Neural progenitor cell (in vitro differentiated cells): ENCODE data around the gene TAX1BP1. TPM values are rescaled to one million over a fixed set of nuclear protein-coding genes. Genes with fewer than 3 reads are reported as not detected.

Experiments used
- DNase-seq: peaks from one replicate; pipeline ENCODE4 v3.0.0-alpha.2; 2016; ENCODE audit warnings: low spot score
- H2AFZ ChIP-seq: fragments of 200-600 bp; sonication (generic); replicated peaks from 2 replicates; pipeline ENCODE4 v1.6.1; 2016; ENCODE audit warnings: antibody characterized with exemption
- H3F3A ChIP-seq: fragments of 200-600 bp; sonication (generic); 2 replicates; pipeline ENCODE4 v1.6.1; 2016; ENCODE audit warnings: antibody characterized with exemption, low read depth
- H3K27ac ChIP-seq: fragments of 200-600 bp; sonication (generic); 2 replicates; pipeline ENCODE4 v1.5.1; 2016; ENCODE audit warnings: mild to moderate bottlenecking
- H3K27me3 ChIP-seq: fragments of 200-600 bp; sonication (generic); 2 replicates; pipeline ENCODE4 v1.6.1; 2016; ENCODE audit warnings: mild to moderate bottlenecking, moderate library complexity
- H3K36me3 ChIP-seq: fragments of 200-600 bp; sonication (generic); 2 replicates; pipeline ENCODE4 v1.5.1; 2016
- H3K4me1 ChIP-seq: fragments of 200-600 bp; sonication (generic); 2 replicates; pipeline ENCODE4 v1.6.1; 2016; ENCODE audit warnings: mixed run types
- H3K4me2 ChIP-seq: fragments of 200-600 bp; sonication (generic); 2 replicates; pipeline ENCODE4 v1.6.1; 2016
- H3K4me3 ChIP-seq: fragments of 200-600 bp; sonication (generic); 2 replicates; pipeline ENCODE4 v1.5.1; 2016
- H3K79me2 ChIP-seq: fragments of 200-600 bp; sonication (generic); 2 replicates; pipeline ENCODE4 v1.6.1; 2016; ENCODE audit warnings: low read depth
- H3K9ac ChIP-seq: fragments of 200-600 bp; sonication (generic); 2 replicates; pipeline ENCODE4 v1.6.1; 2016
- H3K9me3 ChIP-seq: fragments of 200-600 bp; sonication (generic); 2 replicates; pipeline ENCODE4 v1.5.1; 2016; ENCODE audit warnings: low read depth
- H4K20me1 ChIP-seq: fragments of 200-600 bp; sonication (generic); 2 replicates; pipeline ENCODE4 v1.6.1; 2016; ENCODE audit warnings: low read depth
- H3K27ac Mint-ChIP-seq: 3 replicates; pipeline ENCODE4 v1.8.0; 2021; ENCODE audit warnings: mixed read lengths
- H3K27me3 Mint-ChIP-seq: 2 replicates; pipeline ENCODE4 v1.8.0; 2022; ENCODE audit warnings: low read depth, mild to moderate bottlenecking, inconsistent platforms, moderate library complexity, mixed read lengths; ENCODE audit not compliant: insufficient read depth
- H3K36me3 Mint-ChIP-seq: 3 replicates; pipeline ENCODE4 v1.8.0; 2021; ENCODE audit warnings: mixed read lengths
- H3K4me1 Mint-ChIP-seq: 3 replicates; pipeline ENCODE4 v1.8.0; 2021; ENCODE audit warnings: mixed read lengths
- H3K4me3 Mint-ChIP-seq: 3 replicates; pipeline ENCODE4 v1.8.0; 2021; ENCODE audit warnings: mild to moderate bottlenecking, moderate library complexity, mixed read lengths
- H3K9me3 Mint-ChIP-seq: 3 replicates; pipeline ENCODE4 v1.8.0; 2020; ENCODE audit warnings: mixed read lengths
- EZH2 ChIP-seq: fragments of 200-600 bp; sonication (generic); IDR thresholded peaks from 2 replicates; pipeline ENCODE4 v1.6.1; 2017; ENCODE audit warnings: antibody characterized with exemption, mild to moderate bottlenecking, moderate library complexity
- EZH2phosphoT487 ChIP-seq: fragments of 200-600 bp; sonication (generic); IDR thresholded peaks from 2 replicates; pipeline ENCODE4 v1.6.1; 2017; ENCODE audit warnings: antibody characterized with exemption
- total RNA-seq: library from RNA; depleted of rRNA; stranded (reverse); fragments of >200 nt; gene quantifications from 2 replicates; pipeline ENCODE4 v1.2.3, GENCODE V29; 2015; ENCODE audit warnings: low replicate concordance
- TF ChIP-seq, protein P1 (sequence below): fragments of 200-600 bp; sonication (generic); IDR thresholded peaks from 2 replicates; pipeline ENCODE4 v1.5.1; 2017; ENCODE audit warnings: antibody characterized with exemption, mild to moderate bottlenecking

TAX1BP1 gene
- total RNA-seq, 1 donor from 2014 or later = 80.0 TPM

DNA sequence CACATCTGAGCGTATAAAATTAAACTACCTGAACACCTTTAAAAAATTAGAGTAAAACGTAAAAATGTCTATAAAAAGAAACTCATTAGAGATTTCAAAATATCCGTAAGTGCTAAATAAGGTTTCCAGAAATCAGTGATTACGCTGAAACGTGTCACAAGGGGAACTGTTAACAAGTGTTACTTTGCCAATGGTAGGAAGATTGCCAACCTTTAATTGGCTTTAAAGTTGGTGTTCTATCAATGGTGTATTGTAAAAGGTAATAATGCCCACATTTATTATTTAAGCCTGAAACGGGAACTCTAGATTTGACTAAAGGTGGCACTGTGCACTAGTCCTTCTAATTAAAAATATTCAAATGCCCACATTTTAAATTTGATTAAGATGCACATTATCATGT, 39.5 kb upstream of the TAX1BP1 start:
- no peak overlapping the region for H3K4me3 ChIP-seq
- Mint-ChIP-seq H3K4me3 (no peak overlapping the region), H3K27me3 (peaks cover 2% of the 10 kb centered on the region), H3K36me3 (no peaks in the 10 kb centered on the region), H3K4me1 (no peaks in the 10 kb centered on the region), H3K9me3 (no peaks in the 10 kb centered on the region), H3K27ac (no peak overlapping the region)
- no peak overlapping the region for H3K9ac ChIP-seq
- TF ChIP-seq EZH2phosphoT487 (no peak), EZH2 (no peak)
- TF ChIP-seq, protein P1, sequence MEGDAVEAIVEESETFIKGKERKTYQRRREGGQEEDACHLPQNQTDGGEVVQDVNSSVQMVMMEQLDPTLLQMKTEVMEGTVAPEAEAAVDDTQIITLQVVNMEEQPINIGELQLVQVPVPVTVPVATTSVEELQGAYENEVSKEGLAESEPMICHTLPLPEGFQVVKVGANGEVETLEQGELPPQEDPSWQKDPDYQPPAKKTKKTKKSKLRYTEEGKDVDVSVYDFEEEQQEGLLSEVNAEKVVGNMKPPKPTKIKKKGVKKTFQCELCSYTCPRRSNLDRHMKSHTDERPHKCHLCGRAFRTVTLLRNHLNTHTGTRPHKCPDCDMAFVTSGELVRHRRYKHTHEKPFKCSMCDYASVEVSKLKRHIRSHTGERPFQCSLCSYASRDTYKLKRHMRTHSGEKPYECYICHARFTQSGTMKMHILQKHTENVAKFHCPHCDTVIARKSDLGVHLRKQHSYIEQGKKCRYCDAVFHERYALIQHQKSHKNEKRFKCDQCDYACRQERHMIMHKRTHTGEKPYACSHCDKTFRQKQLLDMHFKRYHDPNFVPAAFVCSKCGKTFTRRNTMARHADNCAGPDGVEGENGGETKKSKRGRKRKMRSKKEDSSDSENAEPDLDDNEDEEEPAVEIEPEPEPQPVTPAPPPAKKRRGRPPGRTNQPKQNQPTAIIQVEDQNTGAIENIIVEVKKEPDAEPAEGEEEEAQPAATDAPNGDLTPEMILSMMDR = no peak
- no peaks in the 10 kb centered on the region for H3K9me3 ChIP-seq
- no peaks in the 10 kb centered on the region for H3K36me3 ChIP-seq
- H3K4me2 ChIP-seq = no peak overlapping the region
- no peaks in the 10 kb centered on the region for H4K20me1 ChIP-seq
- no peak overlapping the region for H2AFZ ChIP-seq
- no peaks in the 10 kb centered on the region for H3K4me1 ChIP-seq
- no peak overlapping the region for H3K27ac ChIP-seq
- H3K27me3 ChIP-seq = no peaks in the 10 kb centered on the region
- no peaks in the 10 kb centered on the region for H3F3A ChIP-seq
- DNase-seq = no peak
- no peaks in the 10 kb centered on the region for H3K79me2 ChIP-seq

DNA sequence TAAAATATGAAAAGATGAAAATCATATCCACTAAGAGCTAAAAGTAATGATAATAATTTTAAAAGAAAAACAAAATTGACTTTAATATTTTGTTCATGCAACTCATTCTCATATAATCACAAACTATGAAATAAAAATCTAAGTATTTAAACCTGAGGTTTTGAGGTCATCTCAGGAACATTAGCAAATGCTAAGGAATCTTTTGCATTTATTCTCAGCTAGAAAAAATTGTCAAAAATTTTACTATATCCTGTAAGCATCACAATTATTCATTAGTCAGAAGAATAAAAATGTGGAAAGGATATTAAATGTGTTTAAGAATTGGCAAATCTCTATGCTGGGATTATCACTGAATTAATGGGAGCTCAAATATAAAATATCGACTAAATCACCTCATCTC, 36.8 kb upstream of the TAX1BP1 start:
- no peak overlapping the region for H3K27ac ChIP-seq
- no peak overlapping the region for H3K4me3 ChIP-seq
- Mint-ChIP-seq H3K36me3 (no peaks in the 10 kb centered on the region), H3K4me3 (no peak overlapping the region), H3K27ac (no peak overlapping the region), H3K27me3 (peaks cover 2% of the 10 kb centered on the region), H3K9me3 (no peaks in the 10 kb centered on the region), H3K4me1 (no peaks in the 10 kb centered on the region)
- no peak overlapping the region for H3K4me2 ChIP-seq
- H3K9me3 ChIP-seq = no peaks in the 10 kb centered on the region
- no peak for TF ChIP-seq EZH2
- H3K9ac ChIP-seq = no peak overlapping the region
- no peaks in the 10 kb centered on the region for H3K79me2 ChIP-seq
- no peaks in the 10 kb centered on the region for H3K27me3 ChIP-seq
- no peaks in the 10 kb centered on the region for H4K20me1 ChIP-seq
- no peaks in the 10 kb centered on the region for H3K36me3 ChIP-seq
- H3F3A ChIP-seq = no peaks in the 10 kb centered on the region
- H2AFZ ChIP-seq = no peak overlapping the region
- no peaks in the 10 kb centered on the region for H3K4me1 ChIP-seq
- DNase-seq = no peak

DNA sequence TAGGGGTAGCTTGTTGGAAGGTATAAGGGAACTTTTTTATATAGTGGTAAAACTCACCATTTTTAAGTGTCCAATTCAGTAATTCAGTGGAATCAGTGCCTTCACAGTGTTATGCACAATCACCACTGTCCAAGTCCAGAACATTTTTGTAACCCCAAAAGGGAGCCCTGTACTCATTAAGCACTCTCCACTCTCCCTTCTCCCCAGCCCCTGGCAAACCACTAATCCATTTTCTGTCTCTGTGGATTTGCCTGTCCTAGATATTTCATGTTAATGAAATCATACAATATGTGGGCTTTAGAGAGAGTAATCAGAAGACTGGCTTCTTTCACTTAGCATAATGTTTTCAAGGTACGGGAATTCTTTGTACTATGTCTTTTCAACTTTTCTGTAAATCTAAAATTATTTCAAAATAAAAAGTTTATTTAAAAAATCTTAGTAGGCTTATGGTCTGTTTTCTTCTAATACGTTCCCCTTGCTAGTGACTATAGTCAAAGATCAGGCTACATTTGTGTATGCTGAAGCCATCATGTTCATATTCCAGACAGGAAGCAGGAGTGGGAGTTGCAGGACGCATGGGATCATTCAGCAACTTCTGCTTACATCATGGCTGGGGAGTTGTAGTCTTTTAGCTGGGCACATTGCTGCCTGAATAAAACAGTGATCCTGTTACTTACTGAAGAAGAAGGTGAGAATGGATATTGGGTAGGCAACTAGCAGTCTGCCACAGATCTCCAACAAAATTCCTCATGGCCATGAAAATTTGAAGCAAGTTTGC, 35.4 kb upstream of the TAX1BP1 start:
- H3K27me3 ChIP-seq = no peaks in the 10 kb centered on the region
- H3K27me3 Mint-ChIP-seq = peaks cover 5% of the 10 kb centered on the region
- no peak overlapping the region for H2AFZ ChIP-seq

More for the DNA sequence above, 35.4 kb upstream of the TAX1BP1 start:
- no peak for DNase-seq
- Histone ChIP-seq H3K4me1 (no peaks in the 10 kb centered on the region), H3K4me2 (no peak overlapping the region), H3K9ac (no peak overlapping the region), H3F3A (no peaks in the 10 kb centered on the region), H4K20me1 (no peaks in the 10 kb centered on the region), H3K27ac (no peak overlapping the region), H3K79me2 (no peaks in the 10 kb centered on the region), H3K36me3 (no peaks in the 10 kb centered on the region), H3K9me3 (no peaks in the 10 kb centered on the region), H3K4me3 (no peak overlapping the region)
- Mint-ChIP-seq H3K9me3 (no peaks in the 10 kb centered on the region), H3K27ac (no peak overlapping the region), H3K4me1 (no peaks in the 10 kb centered on the region), H3K4me3 (no peak overlapping the region), H3K36me3 (no peaks in the 10 kb centered on the region)
- TF ChIP-seq EZH2 = no peak
- no peak for TF ChIP-seq EZH2phosphoT487
- TF ChIP-seq, protein P1 = no peak
